ENCODE results near the gene KPNA6. TPM values are rescaled to one million over a fixed set of nuclear protein-coding genes. Genes with fewer than 3 reads are reported as not detected.
A peak's percentile ranks its signal among the peaks of the same experiment; 100 is the strongest.
"Not testable (repeated sequence)": the region's sequence is repeated elsewhere in the genome, so short reads cannot be mapped to it uniquely, and the experiment has no call there.

Gene KPNA6
- polyA plus RNA-seq, 1 donor: 25.6 TPM

- no peak for DNase-seq
These were observed 6.8 kb upstream of the KPNA6 start for GRCh38 chr1:32100807-32101708.

- DNase-seq: no peak
These were observed 3.7 kb upstream of the KPNA6 start for GRCh38 chr1:32104127-32104526.

GRCh38 chr1:32105338-32105737 lies 2.5 kb upstream of the KPNA6 start:
- DNase-seq: no peak

- DNase-seq: no peak
These were observed 1.1 kb upstream of the KPNA6 start for GRCh38 chr1:32106663-32107275.

GRCh38 chr1:32111040-32111623 lies 3.3 kb downstream of the KPNA6 start:
- DNase-seq: no peak

DNA sequence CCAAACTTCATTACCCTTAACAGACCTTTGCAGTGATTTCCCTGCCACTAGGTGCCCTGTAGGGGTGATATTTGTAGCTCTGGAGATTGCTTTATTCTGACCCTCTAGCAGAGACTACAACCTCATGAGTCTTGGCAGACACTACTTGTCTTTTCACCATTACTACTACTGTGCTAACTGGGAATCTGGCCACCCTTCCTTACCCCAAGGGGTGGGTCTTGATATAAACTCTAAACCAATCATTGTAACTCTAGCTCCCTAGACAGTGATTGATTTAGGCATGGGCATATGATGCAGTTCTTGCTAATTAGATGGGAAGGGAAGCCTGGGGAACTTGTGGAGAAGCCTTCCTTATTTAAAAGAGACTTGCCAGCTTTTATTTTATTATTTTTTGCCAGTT lies 3.9 kb downstream of the KPNA6 start:
- no peak for DNase-seq

- no peak for DNase-seq
These were observed 5.0 kb downstream of the KPNA6 start for GRCh38 chr1:32112806-32113375.

DNA sequence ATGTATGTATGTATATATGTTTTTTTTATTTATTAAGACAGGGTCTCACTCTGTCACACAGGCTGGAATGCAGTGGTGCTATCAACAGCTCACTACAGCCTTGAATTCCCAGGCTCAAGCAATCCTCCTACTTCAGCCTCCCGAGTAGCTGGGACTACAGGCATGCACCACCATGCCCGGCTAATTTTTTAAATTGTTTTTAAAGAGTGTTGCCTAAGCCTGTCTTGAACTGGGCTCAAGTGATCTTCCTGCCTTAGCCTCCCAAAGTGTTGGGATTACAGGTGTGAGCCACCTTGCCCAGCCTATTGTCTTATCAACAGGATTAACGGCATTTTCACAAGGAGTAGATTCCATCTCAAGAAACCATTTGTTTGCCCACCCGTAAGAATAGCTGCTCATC lies 5.6 kb downstream of the KPNA6 start:
- not testable (repeated sequence) for DNase-seq

DNA sequence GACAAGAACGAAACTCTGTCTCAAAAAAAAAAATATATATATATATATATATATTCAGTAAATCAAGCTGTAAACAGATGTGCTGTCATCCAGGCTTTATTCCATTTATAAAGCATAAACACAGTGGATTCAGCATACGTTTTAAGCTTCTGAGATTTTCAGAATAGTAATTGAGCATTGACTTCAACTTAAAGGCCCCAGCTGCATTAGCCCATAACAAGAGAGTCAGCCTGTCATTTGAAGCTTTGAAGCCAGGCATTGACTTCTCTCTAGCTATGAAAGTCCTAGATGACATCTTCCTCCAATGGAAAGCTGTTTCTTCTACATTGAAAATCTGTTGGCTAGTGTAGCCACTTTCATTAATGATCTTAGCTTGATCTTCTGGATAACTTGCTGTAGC lies 6.6 kb downstream of the KPNA6 start:
- DNase-seq: no peak

- no peak for DNase-seq
These were observed 7.6 kb downstream of the KPNA6 start for GRCh38 chr1:32115496-32115895.

DNA sequence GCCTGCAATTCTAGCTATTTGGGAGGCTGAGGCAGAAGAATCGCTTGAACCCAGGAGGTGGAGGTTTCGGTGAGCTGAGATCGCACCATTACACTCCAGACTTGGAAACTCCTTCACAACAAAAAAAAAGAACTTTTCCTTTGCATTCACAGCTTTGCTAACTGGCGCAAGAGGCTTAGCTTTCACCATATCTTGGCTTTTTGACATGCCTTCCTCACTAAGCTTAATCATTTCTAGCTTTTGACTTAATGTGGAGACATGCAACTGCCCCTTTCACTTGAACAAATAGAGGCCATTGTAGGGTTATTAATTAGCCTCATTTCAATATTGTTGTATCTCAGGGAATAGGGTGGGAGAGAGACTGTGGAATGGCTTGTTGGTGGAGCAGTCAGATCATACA lies 8.7 kb downstream of the KPNA6 start:
- no peak for DNase-seq

GRCh38 chr1:32122151-32122550 lies 14.3 kb downstream of the KPNA6 start:
- DNase-seq: no peak

- DNase-seq: not testable (repeated sequence)
These were observed 15.5 kb downstream of the KPNA6 start for GRCh38 chr1:32123361-32123760.

DNA sequence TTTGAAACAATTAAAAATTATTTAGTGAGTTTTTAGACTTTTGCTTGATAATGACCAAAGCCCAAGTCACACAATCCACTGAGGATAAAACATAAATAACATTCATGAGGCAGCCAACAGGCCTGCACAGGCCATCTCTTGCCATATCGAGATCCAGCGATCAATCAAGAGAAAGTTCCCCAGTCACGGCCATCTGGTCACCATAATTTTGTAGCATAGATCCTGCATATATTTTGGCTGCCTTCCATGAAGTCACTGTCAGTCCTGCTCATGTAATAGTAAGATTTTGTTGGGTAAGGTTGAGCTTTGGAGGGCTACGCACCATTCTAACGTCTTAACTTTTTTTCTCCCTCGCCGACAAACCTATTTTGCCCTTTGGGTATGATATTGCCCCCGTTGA lies 17.5 kb downstream of the KPNA6 start:
- DNase-seq: no peak

- no peak for DNase-seq
These were observed 18.9 kb downstream of the KPNA6 start for GRCh38 chr1:32126770-32127169.

- DNase-seq: no peak
These were observed 19.7 kb downstream of the KPNA6 start for GRCh38 chr1:32127409-32128198.

- no peak for DNase-seq
These were observed 20.6 kb downstream of the KPNA6 start for GRCh38 chr1:32128479-32128878.

- DNase-seq: no peak
These were observed 21.1 kb downstream of the KPNA6 start for GRCh38 chr1:32128964-32129363.

- not testable (repeated sequence) for DNase-seq
These were observed 26.1 kb downstream of the KPNA6 start for GRCh38 chr1:32133950-32134280.

DNA sequence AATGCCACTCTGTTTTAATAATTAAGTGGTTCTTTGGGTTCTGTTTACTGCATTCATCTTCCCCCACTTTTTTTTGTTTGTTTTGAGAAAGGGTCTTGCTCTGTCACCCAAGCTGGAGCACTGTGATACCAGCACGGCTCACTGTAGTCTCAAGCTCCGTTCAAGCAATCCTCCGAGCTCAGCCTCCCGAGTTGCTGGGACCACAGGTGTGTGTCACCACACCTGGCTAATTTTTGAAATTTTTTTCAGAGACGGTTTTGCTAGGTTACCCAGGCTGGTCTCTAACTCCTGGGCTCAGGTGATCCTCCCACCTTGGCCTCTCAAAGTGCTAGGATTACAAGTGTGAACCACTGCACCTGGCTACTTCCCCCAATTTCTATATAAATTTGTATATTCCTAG lies 29.3 kb downstream of the KPNA6 start:
- DNase-seq: no peak

DNA sequence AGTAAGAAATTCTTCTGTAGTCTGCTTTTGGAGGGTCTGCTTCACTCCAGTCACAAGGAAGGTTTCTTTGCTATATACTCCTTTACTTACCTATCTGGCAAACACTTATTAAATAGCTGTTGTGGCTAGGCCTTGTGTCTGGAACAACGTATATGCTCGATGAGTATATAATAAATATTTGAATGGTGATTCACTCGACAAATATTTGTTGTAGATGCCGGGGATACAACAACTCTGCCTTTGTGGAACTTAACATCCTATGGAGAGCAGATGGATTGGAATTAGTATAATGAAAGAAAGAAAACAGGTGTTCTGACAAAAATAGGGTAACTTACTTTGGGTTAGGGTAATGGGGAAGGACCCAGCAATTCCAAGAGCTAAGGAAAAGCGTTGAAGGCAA lies 31.1 kb downstream of the KPNA6 start:
- no peak for DNase-seq

GRCh38 chr1:32142446-32143301 lies 34.8 kb downstream of the KPNA6 start:
- peak; percentile 92 for DNase-seq

All from hindlimb muscle (tissue), 1 donor.